Loucy (cell line): ENCODE measurements around the gene MRPL36.

Experiments
- EZH2phosphoT487 ChIP-seq: fragments of 200-600 bp; IDR thresholded peaks from 2 replicates; pipeline ENCODE4 v1.6.1; 2018; ENCODE audit warnings: antibody characterized with exemption, mild to moderate bottlenecking, moderate library complexity, borderline replicate concordance
- TF ChIP-seq, protein P1 (sequence below): fragments of 200-600 bp; sonication (generic); conservative IDR thresholded peaks from 2 replicates; pipeline ENCODE4 v1.5.1; 2014; ENCODE audit warnings: mild to moderate bottlenecking, antibody characterized with exemption, low read length

DNA sequence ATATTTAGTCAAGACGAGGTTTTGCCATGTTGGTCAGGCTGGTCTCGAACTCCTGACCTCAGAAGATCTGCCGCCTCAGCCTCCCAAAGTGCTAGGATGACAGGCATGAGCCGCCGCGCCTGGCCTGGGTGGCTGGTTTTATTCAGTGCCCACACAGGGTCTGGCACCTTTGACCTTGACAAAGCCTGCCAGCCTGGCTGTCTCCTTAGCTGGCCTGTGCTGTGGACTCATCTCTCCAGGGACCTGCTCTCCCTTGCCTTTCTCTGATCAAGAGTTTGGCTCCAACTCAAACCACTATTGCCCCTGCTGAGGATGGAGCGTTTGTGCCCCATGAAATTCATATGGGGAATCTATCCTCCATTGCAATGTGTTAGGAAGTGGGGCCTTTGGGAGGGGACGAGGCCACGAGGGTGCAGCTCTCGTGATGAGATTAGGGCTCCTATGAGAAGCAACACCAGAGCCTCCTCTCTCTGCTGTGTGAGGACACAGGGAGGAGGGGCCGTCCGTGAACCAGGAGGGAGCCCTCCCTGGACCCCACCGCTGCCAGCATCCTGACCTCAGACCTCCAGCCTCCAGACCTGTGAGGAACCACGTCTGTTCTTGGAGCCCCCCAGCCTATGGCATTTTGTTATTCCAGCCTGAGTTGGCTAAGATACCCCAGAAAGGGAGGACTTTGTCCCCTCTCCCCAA, 45.0 kb downstream of the MRPL36 start:
- TF ChIP-seq, protein P1, sequence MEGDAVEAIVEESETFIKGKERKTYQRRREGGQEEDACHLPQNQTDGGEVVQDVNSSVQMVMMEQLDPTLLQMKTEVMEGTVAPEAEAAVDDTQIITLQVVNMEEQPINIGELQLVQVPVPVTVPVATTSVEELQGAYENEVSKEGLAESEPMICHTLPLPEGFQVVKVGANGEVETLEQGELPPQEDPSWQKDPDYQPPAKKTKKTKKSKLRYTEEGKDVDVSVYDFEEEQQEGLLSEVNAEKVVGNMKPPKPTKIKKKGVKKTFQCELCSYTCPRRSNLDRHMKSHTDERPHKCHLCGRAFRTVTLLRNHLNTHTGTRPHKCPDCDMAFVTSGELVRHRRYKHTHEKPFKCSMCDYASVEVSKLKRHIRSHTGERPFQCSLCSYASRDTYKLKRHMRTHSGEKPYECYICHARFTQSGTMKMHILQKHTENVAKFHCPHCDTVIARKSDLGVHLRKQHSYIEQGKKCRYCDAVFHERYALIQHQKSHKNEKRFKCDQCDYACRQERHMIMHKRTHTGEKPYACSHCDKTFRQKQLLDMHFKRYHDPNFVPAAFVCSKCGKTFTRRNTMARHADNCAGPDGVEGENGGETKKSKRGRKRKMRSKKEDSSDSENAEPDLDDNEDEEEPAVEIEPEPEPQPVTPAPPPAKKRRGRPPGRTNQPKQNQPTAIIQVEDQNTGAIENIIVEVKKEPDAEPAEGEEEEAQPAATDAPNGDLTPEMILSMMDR: no peak
- TF ChIP-seq EZH2phosphoT487: no peak
